Hepatic stellate cell (primary cell): ENCODE measurements around the gene GRK1.

Experiments used
- DNase-seq: peaks from one replicate; pipeline ENCODE4 v3.0.0; 2011; ENCODE audit warnings: low spot score

The GRK1 gene

DNA sequence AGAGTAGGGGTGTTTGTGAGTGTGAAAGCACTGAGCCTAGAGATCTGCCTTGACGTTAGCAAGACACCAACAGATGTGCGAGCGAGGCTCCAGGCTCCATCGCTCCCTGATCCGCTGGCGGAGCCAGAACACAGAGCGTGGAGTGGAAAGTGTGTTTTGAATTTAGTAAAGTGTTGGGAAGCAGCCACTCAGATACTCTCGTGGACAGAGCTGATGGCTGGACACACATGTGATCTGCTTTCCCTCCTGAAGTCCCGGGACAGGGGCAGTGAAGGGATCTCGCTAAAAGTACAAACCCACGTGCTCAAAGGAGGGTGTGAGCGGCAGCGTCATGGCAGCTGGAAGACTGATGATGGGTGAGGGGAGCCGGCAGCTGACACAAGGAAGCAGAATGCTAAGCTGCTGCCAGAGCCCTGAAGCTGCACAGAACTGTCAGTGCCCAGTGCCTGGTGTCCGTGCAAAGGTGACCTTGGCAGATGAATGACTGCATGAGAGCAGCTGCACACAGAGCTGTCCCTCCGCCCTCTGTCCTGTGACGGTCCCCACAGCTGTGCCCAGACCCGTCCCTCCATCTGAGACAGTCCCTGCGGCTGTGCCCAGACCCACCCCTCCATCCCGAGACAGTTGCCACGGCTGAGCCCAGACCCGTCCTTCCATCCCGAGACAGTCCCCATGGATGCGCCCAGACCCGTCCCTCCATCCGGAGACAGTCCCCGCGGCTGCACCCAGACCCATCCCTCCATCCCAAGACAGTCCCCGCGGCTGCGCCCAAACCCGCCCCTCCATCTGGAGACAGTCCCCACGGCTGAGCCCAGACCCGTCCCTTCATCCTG is 62.4 kb downstream of the GRK1 start:
- peak; percentile 49 for DNase-seq

DNA sequence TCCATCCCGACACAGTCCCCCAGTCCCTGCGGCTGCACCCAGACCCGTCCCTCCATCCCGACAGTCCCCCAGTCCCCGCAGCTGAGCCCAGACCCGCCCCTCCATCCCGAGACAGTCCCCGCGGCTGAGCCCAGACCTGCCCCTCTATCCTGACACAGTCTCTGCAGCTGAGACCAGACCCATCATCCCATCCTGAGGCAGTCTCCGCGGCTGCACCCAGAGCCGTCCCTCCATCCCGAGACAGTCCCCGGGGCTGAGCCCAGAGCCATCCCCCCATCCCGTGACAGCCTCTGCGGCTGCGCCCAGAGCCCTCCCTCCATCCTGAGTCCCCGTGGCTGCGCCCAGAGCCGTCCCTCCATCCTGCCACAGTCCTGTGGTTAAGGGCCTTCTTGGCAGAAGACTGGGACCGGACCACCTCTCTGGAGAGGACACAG is 63.3 kb downstream of the GRK1 start:
- DNase-seq: no peak

DNA sequence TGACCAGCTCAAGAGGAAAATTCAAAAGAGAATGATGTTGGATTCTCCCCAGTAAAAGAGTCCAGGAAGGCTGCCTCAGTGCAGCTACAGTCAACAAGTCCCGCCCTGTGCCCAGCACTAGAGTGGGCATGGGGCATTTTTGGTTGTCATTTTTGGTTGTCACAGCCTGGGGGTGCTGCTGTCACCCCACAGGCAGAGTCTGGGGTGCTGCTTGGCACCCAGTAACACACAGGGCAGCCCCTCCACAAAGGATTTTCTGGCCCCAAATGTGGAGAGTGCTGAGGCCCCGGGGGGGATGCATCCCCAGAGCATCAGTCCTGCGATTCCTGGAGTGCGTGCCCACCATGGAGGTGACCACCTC is 63.8 kb downstream of the GRK1 start:
- DNase-seq: no peak

DNA sequence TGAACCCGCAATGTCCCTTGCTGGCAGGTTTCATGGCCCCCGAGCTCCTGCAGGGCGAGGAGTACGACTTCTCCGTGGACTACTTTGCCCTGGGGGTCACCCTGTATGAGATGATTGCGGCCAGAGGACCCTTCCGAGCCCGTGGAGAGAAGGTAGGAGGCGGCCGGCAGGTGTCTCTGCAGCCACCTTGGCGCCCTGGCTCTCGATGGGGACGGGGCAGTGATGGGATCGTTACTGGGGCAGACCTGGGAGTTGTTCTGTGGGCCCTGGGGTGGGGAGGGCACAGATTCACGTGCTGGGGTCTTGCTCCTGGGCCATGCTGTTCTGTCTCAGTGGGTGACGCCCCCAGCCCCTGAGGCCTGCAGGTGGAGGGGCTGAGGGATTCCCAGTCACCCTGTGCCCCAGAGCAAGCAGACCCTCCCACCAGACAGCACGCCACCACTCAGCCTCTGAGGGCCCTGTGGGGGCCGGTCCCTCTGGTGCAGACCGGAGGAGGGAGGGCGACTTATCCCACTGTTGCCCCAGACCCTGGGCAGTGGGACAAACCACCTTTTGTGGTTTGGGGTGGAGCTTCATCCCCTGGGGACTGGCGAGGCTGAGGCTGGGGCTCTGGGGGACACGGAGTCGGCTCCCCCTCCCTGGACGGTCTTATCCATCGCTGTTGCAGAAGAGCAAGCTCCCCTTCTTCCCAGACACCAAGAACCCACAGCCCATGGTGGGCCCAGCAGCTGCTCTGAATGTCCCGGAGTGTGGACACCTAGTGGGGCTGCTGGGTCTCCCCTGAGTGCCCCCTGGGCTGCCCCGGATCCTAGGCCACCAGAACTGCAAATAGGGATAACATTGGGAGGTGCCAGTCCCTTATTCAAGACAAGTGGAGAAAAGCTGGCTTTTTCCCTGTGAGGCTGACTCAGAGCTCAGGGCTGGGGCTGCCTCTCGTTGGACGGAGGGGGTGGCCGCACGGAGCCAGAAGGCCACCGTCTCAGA is 64.5 kb downstream of the GRK1 start:
- DNase-seq: no peak

DNA sequence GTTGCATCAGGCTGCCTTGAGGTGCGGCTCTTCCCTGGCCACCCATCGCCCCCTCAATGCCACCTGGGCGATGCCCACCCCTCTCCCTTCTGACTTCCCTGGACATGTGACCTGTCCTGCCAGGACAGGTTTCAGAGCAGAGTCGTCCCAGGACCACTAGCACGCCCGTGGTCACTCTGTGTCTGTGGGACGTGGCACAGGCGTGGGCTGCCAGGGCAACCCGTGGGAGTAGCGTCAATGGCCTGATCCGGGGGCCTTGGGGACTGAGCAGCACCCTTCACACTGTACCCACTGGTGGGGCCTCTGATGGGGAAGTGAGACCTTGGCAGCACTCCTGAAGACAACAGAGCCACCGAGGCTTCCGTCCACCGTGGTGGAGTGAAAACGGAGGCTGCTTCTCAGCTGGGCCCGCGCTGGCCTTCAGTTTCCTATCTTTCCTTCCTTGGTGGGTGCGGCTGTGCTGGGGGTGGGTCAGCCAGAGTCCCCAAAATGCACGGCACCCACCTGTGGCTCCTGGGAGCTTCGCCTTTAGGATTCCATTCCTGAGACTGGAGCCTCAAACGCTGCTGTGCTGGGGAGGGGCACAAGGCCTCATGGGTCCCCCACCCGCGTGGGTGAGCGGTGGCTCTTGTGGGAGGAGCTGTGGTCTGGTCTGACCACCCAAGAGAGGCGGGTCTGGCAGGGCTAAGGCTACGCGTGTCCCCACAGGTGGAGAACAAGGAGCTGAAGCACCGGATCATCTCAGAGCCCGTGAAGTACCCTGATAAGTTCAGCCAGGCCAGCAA is 65.3 kb downstream of the GRK1 start:
- no peak for DNase-seq

DNA sequence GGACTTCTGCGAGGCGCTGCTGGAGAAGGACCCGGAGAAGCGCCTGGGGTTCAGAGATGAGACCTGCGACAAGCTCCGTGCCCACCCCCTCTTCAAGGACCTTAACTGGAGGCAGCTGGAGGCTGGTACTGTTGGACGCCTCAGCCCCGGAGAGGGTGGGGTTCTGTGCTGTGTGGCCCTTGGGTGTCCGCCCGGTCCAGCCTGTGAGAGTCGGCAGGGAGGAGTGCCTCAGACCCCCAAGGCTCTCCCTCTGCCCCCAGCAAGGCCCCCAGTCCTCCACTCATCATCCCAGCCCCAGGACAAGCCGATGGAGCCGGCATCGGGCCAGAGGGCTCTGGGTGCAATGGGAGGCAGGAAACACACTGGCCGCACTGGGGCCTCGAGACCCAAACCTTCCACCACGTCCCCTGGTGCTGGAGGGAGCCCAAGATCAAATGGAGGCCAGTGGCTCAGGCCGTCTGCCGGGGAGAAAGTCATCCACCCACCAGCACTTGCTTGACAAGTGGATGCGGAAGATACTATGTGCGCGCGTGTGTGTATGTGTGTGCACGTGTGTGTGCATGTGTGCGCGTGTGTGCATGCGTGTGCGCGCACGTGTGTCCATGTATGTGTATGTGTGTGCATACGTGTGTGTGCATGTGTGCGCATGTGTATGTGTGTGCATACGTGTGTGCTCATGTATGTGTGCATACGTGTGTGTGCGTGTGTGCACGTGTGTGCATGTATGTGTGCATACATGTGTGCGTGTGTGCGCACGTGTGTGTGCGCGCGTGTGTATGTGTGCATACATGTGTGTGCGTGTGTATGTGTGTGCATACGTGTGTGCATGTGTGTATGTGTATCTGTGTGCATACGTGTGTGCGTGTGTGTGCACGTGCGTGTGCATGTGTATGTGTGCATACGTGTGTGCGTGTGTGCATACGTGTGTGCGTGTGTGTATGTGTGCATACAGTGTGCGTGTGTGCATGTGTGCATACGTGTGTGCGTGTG is 66.2 kb downstream of the GRK1 start:
- DNase-seq: no peak

DNA sequence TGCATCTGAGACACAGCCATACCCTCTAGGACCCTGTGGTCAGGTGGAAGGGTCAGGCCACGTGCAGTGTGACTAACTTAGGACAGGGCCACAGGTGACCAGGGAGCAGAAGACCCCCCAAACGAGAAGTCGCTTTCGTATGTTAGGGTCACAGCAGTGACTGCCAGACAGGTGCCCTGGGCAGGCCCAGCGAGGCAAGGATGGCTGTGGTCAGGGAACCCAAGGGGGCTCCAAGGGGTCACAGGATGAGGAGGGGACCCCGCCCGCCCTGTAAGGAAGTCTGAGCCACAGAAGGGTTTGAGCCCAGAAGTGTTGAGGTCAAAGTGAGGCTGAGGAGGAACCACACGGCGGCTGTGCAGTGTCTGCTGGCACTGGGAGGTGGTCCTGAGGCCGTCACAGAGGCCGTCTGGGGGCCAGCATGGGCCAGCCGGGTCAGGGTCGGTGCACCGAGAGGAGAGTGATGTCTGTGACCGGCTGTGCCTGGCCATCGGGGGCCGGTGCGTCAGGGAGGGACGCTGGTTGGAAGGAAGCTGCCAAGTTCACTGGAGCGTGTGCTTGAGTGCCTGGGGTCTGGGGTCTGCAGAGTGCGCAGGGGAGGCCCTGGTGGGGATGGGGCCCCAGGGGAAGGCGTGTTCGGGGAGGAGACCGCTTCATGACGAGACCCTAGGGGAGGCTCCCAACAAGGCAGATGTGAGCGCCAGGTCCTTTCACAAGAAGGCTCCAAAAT is 67.2 kb downstream of the GRK1 start:
- DNase-seq: no peak

DNA sequence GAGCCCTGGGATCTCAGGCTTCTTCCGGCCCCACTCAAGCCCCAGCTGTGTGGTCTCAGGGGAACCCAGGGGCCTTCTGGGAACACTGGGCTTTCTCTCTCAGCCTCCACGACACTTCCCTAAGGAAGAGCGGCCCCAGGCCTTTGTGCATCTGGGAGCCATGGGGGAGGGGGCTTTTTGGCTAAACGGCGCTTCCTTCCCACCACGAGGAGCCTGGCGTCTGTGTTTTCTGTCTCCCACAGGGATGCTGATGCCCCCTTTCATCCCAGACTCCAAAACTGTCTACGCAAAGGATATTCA is 67.8 kb downstream of the GRK1 start:
- no peak for DNase-seq

DNA sequence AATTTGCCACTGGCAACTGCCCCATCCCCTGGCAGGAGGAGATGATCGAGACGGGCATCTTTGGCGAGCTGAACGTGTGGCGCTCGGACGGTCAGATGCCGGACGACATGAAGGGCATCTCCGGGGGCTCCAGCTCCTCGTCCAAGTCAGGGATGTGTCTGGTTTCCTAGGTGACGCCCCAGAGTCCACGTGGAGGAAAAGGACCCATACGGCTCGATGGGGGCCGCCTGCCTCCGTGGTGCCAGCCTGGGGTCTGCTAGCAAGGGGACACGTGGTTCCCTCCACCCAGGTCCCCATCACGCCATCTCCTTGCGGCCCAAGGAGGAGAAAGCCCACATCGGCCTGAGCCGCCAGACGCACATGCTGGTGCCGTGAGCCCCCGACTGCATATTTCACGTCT is 68.2 kb downstream of the GRK1 start:
- no peak for DNase-seq

DNA sequence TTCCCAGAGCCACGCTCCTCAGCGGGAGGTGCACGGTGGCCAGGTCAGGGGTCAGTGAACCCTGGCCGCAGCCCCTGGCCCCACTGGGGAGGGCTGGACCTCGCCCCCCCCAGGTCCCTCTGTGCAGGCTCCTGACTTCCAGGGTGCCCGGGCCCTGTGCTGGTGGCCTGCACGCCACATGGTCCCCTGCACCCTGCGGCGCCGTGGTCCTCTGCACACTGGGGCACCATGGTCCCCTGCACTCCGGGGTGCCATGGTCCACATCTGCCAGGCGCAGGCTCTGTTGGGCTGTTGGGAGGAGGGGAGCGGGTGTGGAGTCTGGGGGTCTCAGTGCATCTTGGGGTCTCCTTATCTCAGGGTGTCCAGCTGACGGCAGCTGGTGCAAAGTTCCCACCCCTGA is 68.7 kb downstream of the GRK1 start:
- no peak for DNase-seq

DNA sequence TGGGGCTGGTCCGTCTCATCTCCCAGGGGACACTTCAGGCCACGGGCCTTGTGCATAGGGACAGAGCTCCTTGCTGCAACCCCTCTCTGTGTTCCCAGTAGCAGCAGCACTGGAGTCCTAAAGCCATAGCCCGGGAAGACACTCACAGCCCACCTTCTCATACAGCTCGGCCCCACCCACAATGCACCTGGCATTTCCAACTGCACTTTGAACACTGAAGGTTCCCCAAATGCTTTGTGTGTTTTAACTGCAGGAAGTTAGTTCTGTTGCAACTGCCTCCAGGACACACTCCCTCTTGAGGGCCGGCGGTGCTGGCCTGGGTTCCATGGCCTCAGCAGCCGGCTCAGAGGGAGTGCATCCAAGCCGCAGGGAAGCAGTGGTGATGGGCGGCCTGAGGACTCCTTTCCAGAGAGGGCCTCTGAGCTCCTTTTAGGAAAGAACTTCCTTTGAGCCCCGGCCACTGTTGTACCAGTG is 69.3 kb downstream of the GRK1 start:
- no peak for DNase-seq

DNA sequence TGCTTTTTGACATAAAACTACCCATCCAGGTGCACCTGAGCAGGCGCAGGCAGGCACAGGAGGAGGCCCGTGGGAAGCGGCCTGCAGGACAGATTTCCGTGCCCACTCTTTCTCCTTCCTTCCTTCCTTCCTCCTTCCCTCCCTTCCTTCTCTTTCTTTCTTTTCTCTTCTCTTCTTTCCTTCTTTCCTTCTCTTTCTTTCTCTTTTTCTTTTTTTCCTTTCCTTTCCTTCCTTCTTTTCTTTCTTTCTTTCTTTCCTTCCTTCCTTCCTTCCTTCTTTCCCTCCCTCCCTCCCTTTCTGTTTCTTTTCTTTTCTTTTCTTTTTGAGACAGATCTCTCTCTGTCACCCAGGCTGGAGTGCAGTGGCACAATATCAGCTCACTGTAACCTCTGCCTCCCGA is 70.8 kb downstream of the GRK1 start:
- DNase-seq: no peak

DNA sequence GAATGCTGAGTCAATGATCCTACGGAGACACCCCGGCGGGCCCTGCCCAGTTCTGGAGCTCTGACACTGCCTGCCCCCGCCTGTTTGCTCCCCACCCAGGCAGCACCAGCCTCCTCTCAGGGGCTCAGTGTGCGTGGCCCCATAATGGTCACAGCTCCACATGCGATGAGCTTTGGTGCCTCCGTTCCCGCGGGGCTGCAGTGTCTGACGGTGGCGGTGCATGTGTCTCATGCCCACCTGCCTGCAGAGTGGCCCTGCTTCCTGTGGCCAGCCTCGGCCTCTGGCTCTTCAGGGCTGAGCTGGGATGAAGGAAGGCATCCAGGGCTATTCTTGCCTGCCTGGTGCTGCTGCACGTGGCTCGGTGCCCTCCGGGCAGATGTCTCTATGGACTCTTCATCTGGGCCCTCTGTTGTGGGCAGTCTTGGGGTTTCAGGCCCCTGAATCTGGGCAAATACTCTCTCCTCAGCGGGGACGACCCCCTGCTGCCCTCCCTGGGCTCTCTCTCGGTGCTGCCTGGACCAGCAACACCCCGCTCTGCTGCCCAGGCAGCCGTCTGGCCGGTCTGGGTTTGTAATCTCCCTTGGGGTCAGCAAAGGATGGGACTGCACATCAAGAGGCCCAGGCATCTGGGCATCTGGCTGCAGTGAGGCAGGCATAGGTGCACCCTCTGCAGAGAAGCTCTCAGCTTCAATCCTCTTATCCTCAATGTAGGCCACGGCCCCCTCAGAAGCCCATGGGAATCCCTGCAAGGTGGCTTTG is 72.7 kb downstream of the GRK1 start:
- DNase-seq: no peak

DNA sequence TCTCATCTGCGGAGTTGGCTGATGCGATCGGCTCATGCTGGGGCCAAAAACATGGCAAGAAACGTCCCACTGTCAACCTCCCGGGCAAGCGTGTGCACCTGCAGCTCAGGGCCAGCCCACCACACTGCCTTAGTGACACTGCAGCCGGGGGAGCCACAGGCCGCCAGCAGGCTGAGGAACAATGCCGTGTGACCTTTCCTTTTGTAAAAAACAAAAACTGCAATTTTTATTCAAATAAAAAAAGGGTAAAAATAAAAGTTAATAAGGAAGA is 73.2 kb downstream of the GRK1 start:
- no peak for DNase-seq

DNA sequence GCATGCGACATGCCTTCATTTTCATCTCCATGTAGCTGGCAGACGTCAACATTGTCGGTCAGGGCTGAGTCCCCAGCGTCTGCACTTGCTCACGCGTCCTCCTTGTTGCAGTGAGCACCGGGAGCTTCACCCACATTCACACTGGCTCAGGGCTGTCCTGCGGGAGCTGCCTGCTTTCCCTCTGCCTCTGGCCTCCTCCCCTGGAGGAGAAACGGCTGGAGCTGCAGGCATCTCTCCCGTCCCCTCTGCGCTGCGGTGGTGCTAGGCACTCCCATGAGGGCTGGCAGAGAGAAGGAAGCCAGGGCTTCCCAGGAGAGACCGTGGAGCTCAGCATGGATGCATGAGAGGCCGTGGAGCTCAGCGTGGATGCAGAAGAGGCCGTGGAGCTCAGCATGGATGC is 73.6 kb downstream of the GRK1 start:
- no peak for DNase-seq

DNA sequence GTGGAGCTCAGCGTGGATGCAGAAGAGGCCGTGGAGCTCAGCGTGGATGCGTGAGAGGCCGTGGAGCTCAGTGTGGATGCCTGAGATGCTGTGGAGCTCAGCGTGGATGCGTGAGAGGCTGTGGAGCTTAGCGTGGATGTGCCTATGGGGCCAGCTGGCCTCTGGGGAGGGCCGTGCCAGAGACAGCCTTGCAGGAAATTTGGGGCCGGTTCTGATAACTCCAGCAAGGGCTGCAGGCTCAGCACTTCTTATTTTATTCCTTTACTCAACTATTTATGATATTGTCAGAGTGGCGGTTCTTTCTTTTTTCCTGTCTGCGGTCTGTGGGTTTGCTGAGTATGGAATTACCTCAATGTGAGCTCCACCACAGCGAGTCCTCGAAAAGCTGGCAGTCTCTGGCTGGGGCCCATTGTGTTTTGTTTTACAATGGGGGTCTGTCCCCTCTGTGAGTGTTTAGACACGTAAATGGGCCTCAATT is 74.2 kb downstream of the GRK1 start:
- no peak for DNase-seq

DNA sequence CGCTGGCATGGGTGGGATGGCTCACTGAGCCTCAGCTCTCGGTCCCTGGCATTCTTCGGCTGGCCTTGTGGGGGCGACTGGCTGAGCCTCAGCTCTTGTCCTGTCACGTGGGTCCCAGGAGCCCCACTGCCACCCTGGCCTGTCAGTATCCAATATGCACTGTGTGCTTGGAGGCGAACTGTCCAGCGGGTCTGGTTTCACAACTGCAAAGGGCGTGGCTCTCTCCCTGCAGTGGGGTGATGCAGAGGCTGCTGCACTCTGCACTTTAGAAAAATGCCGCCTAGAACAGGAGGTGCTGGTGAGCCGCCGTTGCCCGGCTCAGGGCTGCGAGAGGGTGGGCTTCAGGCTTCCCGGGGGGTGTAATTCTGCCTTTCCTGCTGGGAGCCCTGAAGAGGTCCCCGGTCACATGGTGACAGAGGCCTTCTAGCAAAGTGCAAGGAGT is 75.0 kb downstream of the GRK1 start:
- DNase-seq: no peak

DNA sequence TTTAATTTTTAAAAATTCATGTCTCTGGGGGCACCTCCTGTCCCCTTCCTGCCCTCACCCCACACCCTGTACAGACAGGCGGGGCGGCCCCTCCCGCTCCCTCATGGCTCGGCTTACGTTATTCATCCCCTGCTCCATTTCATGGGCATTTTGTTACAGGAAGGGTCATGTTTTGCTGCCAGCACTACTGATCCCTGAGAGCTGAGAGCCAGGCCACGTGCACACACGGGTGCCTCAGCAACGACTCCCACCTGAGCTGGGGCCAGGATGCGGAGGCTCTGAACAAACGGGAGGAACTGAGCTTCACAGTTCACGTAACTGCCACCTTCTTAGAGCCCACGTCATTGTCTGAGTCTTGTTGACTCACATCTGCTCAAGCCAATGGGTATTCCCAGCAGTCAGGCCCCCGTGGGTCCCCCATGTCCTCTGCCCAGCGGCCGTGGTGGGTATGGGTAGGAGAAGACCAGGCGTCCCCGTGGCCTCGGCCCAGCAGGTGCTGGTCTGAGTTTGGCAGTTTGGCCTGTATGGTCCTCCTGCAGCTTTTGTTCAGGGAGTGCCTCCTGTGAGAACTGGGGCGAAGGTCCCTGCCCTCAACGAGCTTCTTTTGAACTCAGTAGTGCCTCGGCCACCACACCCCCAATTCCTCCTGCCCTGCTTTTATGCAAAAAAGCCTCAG is 75.6 kb downstream of the GRK1 start:
- no peak for DNase-seq
